HEK293 (cell line): Measurements from ENCODE around the gene PLEK2.

Source experiments
- CTCF ChIA-PET: fragments of 350-600 bp; formaldehyde crosslinking; extraction: SDS; loops from one replicate; lab custom pipeline; 2021; ENCODE audit warnings: antibody characterized with exemption; lab: Yijun Ruan, JAX
- POLR2A ChIA-PET: fragments of 300-600 bp; formaldehyde crosslinking; extraction: SDS; loops from one replicate; lab custom pipeline; 2020; ENCODE audit warnings: antibody characterized with exemption, inconsistent platforms; lab: Yijun Ruan, JAX
- H3K27ac ChIP-seq: fragments of 200-500 bp; sonication (Bioruptor generic); 2 replicates; pipeline ENCODE4 v1.5.1; 2014; ENCODE audit warnings: low read depth, low read length, control low read depth, inconsistent platforms; ENCODE audit errors: extremely low read depth
- H3K36me3 ChIP-seq, 2 experiments: fragments of 200-500 bp in 1 of 2; sonication (Bioruptor generic) in 1 of 2; 1 replicate in 1 of 2; 2 replicates in 1 of 2; pipeline ENCODE4 v1.5.1; 2014 to 2017; ENCODE audit warnings: inconsistent platforms in 2 of 2, low read length in 2 of 2; ENCODE audit not compliant: control insufficient read depth in 2 of 2, insufficient read depth in 1 of 2
- H3K4me1 ChIP-seq: fragments of 200-500 bp; sonication (Bioruptor generic); 2 replicates; pipeline ENCODE4 v1.5.1; 2014; ENCODE audit warnings: mild to moderate bottlenecking, low read length, inconsistent platforms; ENCODE audit not compliant: control insufficient read depth, insufficient read depth
- H3K4me3 ChIP-seq: 2 replicates; pipeline ENCODE4 v1.5.1; 2011; ENCODE audit warnings: low read depth, mild to moderate bottlenecking, control low read depth, low read length, moderate library complexity
- H3K9me3 ChIP-seq: fragments of 200-500 bp; sonication (Bioruptor generic); 2 replicates; pipeline ENCODE4 v1.5.1; 2014; ENCODE audit warnings: low read depth, low read length, inconsistent platforms; ENCODE audit not compliant: control insufficient read depth, insufficient read depth
- HIC1 ChIP-seq: fragments of 450-650 bp; formaldehyde crosslinking; IDR thresholded peaks from 2 replicates; pipeline ENCODE4 v1.5.1; 2016; ENCODE audit warnings: missing biosample characterization, missing genetic modification characterization
- KLF9 ChIP-seq: fragments of 450-650 bp; formaldehyde crosslinking; IDR thresholded peaks from 2 replicates; pipeline ENCODE4 v1.5.1; 2016; ENCODE audit warnings: missing biosample characterization, missing genetic modification characterization, low read depth
- SETDB1 ChIP-seq: IDR thresholded peaks from one replicate; pipeline ENCODE4 v1.6.1; 2017; ENCODE audit warnings: mild to moderate bottlenecking, low read length, moderate library complexity, mixed read lengths; ENCODE audit not compliant: insufficient read length
- ZBTB17 ChIP-seq: fragments of 450-650 bp; formaldehyde crosslinking; IDR thresholded peaks from 2 replicates; pipeline ENCODE4 v1.5.1; 2016; ENCODE audit warnings: missing biosample characterization, missing genetic modification characterization
- ZBTB26 ChIP-seq: fragments of 450-650 bp; formaldehyde crosslinking; optimal IDR thresholded peaks from 2 replicates; pipeline ENCODE3; 2016; ENCODE audit warnings: missing biosample characterization, mild to moderate bottlenecking, missing genetic modification characterization
- ZNF148 ChIP-seq: fragments of 450-650 bp; formaldehyde crosslinking; IDR thresholded peaks from 2 replicates; pipeline ENCODE4 v1.5.0; 2017; ENCODE audit warnings: missing biosample characterization, missing genetic modification characterization, borderline replicate concordance
- ZNF211 ChIP-seq: fragments of 450-650 bp; formaldehyde crosslinking; IDR thresholded peaks from 2 replicates; pipeline ENCODE4 v1.5.1; 2016; ENCODE audit warnings: low read depth, missing biosample characterization, missing genetic modification characterization
- ZNF223 ChIP-seq: fragments of 450-650 bp; formaldehyde crosslinking; IDR thresholded peaks from 2 replicates; pipeline ENCODE4 v1.5.1; 2016; ENCODE audit warnings: missing biosample characterization, missing genetic modification characterization
- ZNF24 ChIP-seq: fragments of 450-650 bp; formaldehyde crosslinking; IDR thresholded peaks from 2 replicates; pipeline ENCODE4 v1.5.1; 2016; ENCODE audit warnings: missing biosample characterization, missing genetic modification characterization
- ZNF394 ChIP-seq: fragments of 450-650 bp; formaldehyde crosslinking; IDR thresholded peaks from 2 replicates; pipeline ENCODE4 v1.5.1; 2016; ENCODE audit warnings: missing biosample characterization, missing genetic modification characterization, mild to moderate bottlenecking, moderate library complexity, borderline replicate concordance
- ZNF488 ChIP-seq: fragments of 450-650 bp; formaldehyde crosslinking; IDR thresholded peaks from 2 replicates; pipeline ENCODE4 v1.5.1; 2016; ENCODE audit warnings: missing biosample characterization, missing genetic modification characterization
- ZNF600 ChIP-seq: fragments of 450-650 bp; formaldehyde crosslinking; IDR thresholded peaks from 2 replicates; pipeline ENCODE4 v1.5.1; 2016; ENCODE audit warnings: missing biosample characterization, missing genetic modification characterization
- ZNF623 ChIP-seq: fragments of 450-650 bp; formaldehyde crosslinking; IDR thresholded peaks from 2 replicates; pipeline ENCODE4 v1.5.1; 2016; ENCODE audit warnings: missing biosample characterization, missing genetic modification characterization
- TF ChIP-seq, protein P1 (sequence below): fragments of 450-650 bp; formaldehyde crosslinking; IDR thresholded peaks from 2 replicates; pipeline ENCODE4 v1.5.1; 2016; ENCODE audit warnings: missing biosample characterization, missing genetic modification characterization, borderline replicate concordance

PLEK2 gene

GRCh38 chr14:67411370-67411769, 595 bp downstream of the PLEK2 start:
- Histone ChIP-seq H3K36me3 (no peaks in the 10 kb centered on the region), H3K4me1 (peaks cover 4% of the 10 kb centered on the region), H3K27ac (no peak overlapping the region), H3K9me3 (no peaks in the 10 kb centered on the region), H3K4me3 (peak overlapping the region; percentile 45)
- CTCF ChIA-PET = interaction anchor here (0.7 kb wide), 1 partner anchor 16 kb away, joined by 6 read pairs; no protein-coding TSS in a partner anchor
- no peak for TF ChIP-seq ZNF211 (tag by site-specific recombination)
- no peak for TF ChIP-seq SETDB1
- TF ChIP-seq ZNF24 (tag by site-specific recombination) = no peak
- TF ChIP-seq, protein P1, sequence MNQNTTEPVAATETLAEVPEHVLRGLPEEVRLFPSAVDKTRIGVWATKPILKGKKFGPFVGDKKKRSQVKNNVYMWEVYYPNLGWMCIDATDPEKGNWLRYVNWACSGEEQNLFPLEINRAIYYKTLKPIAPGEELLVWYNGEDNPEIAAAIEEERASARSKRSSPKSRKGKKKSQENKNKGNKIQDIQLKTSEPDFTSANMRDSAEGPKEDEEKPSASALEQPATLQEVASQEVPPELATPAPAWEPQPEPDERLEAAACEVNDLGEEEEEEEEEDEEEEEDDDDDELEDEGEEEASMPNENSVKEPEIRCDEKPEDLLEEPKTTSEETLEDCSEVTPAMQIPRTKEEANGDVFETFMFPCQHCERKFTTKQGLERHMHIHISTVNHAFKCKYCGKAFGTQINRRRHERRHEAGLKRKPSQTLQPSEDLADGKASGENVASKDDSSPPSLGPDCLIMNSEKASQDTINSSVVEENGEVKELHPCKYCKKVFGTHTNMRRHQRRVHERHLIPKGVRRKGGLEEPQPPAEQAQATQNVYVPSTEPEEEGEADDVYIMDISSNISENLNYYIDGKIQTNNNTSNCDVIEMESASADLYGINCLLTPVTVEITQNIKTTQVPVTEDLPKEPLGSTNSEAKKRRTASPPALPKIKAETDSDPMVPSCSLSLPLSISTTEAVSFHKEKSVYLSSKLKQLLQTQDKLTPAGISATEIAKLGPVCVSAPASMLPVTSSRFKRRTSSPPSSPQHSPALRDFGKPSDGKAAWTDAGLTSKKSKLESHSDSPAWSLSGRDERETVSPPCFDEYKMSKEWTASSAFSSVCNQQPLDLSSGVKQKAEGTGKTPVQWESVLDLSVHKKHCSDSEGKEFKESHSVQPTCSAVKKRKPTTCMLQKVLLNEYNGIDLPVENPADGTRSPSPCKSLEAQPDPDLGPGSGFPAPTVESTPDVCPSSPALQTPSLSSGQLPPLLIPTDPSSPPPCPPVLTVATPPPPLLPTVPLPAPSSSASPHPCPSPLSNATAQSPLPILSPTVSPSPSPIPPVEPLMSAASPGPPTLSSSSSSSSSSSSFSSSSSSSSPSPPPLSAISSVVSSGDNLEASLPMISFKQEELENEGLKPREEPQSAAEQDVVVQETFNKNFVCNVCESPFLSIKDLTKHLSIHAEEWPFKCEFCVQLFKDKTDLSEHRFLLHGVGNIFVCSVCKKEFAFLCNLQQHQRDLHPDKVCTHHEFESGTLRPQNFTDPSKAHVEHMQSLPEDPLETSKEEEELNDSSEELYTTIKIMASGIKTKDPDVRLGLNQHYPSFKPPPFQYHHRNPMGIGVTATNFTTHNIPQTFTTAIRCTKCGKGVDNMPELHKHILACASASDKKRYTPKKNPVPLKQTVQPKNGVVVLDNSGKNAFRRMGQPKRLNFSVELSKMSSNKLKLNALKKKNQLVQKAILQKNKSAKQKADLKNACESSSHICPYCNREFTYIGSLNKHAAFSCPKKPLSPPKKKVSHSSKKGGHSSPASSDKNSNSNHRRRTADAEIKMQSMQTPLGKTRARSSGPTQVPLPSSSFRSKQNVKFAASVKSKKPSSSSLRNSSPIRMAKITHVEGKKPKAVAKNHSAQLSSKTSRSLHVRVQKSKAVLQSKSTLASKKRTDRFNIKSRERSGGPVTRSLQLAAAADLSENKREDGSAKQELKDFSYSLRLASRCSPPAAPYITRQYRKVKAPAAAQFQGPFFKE = no peak
- no peak for TF ChIP-seq ZBTB26 (tag by site-specific recombination)
- TF ChIP-seq ZNF488 (tag by site-specific recombination) = no peak
- TF ChIP-seq ZNF148 (tag by site-specific recombination) = no peak
- POLR2A ChIA-PET = interaction anchor here (0.8 to 1.0 kb wide), 2 partner anchors 52 to 904 kb away, joined by 3 read pairs; partner anchors contain the start of genes ATP6V1D, EIF2S1 and GPHN

DNA sequence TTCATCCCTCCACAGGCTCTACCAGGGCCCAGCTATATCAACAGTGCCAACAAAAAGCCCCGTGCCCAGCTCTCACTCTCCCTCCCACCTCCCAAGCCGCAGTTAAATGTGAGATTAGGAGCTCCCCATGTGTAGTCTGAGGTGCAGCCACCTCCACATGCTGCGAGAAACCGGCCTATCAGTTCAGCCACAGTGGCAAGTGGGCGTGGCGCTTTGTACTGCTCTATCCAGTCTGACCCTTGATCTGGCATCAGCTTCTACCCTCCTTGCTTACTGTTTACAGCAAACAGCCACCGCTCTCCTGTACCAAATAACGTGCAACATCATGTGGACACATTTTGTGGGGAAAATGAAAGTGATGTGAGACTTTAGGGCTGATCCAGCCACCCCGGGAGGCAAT, 1.7 kb downstream of the PLEK2 start:
- POLR2A ChIA-PET = interaction anchor here (0.8 kb wide), 1 partner anchor 903 kb away, joined by 3 read pairs; the partner anchor contains the start of gene GPHN

GRCh38 chr14:67409461-67409860, 2.5 kb downstream of the PLEK2 start:
- Histone ChIP-seq H3K4me3 (no peak overlapping the region), H3K9me3 (no peaks in the 10 kb centered on the region), H3K4me1 (peaks cover 4% of the 10 kb centered on the region), H3K36me3 (no peaks in the 10 kb centered on the region), H3K27ac (no peak overlapping the region)
- ChIA-PET CTCF (interaction anchor here (0.7 to 0.9 kb wide), 2 partner anchors 17 to 161 kb away, joined by 3 read pairs; no protein-coding TSS in a partner anchor), POLR2A (interaction anchor here (0.6 kb wide), 1 partner anchor 638 kb away, joined by 3 read pairs; no protein-coding TSS in a partner anchor)
- TF ChIP-seq ZBTB17 (tag by site-specific recombination) (0 out of 2 replicates have a peak, but pooled peaks have one; percentile 21), ZNF600 (tag by site-specific recombination) (peak; percentile 52; the same call in 1 of the 2 replicates), HIC1 (tag by site-specific recombination) (no peak), ZNF623 (tag by site-specific recombination) (no peak)

More for the DNA sequence above, 1.7 kb downstream of the PLEK2 start:
- peak; percentile 58 for TF ChIP-seq KLF9 (tag by site-specific recombination)
- no peak for TF ChIP-seq ZNF394 (tag by site-specific recombination)
- no peak for TF ChIP-seq ZNF223 (tag by site-specific recombination)
- Histone ChIP-seq H3K9me3 (no peaks in the 10 kb centered on the region), H3K4me3 (no peak overlapping the region), H3K36me3 (no peaks in the 10 kb centered on the region), H3K4me1 (peaks cover 4% of the 10 kb centered on the region), H3K27ac (no peak overlapping the region)
- CTCF ChIA-PET = interaction anchor here (0.9 to 1.1 kb wide), 2 partner anchors 116 to 160 kb away, joined by 3 to 4 read pairs; no protein-coding TSS in a partner anchor
